Tibial nerve (tissue), 4 donors: ENCODE measurements around the gene CGNL1.

ENCODE experiments used
- CTCF ChIP-seq, 5 experiments: fragments of 200-600 bp in 3 of 5; fragments of 450-650 bp in 2 of 5; sonication (generic) in 3 of 5; IDR thresholded peaks; one replicate each; pipeline ENCODE4 v1.5.1; 2016 to 2019; ENCODE audit warnings: antibody characterized with exemption in 5 of 5, mild to moderate bottlenecking in 3 of 5, moderate library complexity in 2 of 5
- EP300 ChIP-seq, 2 donors: sonication (generic); formaldehyde crosslinking; IDR thresholded peaks; one replicate each; pipeline ENCODE4 v1.6.1; 2017; ENCODE audit warnings: antibody characterized with exemption in 2 of 2, mild to moderate bottlenecking in 1 of 2
- POLR2A ChIP-seq, 2 donors: fragments of 450-650 bp; IDR thresholded peaks; one replicate each; pipeline ENCODE4 v1.6.1; 2017; ENCODE audit warnings: antibody characterized with exemption in 2 of 2, mild to moderate bottlenecking in 2 of 2, moderate library complexity in 2 of 2

GRCh38 chr15:57376696-57377477, 582 bp downstream of the CGNL1 start:
- TF ChIP-seq EP300 (IDR thresholded peaks at IDR 0.05) = no peak
- TF ChIP-seq CTCF (IDR thresholded peaks at IDR 0.05) = no peak
- no peak for TF ChIP-seq POLR2A (IDR thresholded peaks at IDR 0.05)
